HL-60 (cell line): Measurements from ENCODE around the gene SARS2.

ENCODE experiments used
- CTCF ChIP-seq: IDR thresholded peaks from one replicate; pipeline ENCODE4 v1.5.1; 2011; ENCODE audit warnings: low read length, control low read depth, inconsistent platforms; ENCODE audit not compliant: insufficient read depth
- POLR2AphosphoS5 ChIP-seq: IDR thresholded peaks from 2 replicates; pipeline ENCODE4 v1.6.1; 2012; ENCODE audit warnings: low read depth
- SPI1 ChIP-seq: IDR thresholded peaks from 2 replicates; pipeline ENCODE4 v1.6.1; 2012; ENCODE audit warnings: low read depth, mild to moderate bottlenecking, borderline replicate concordance

- no peak for TF ChIP-seq CTCF
- no peak for TF ChIP-seq POLR2AphosphoS5
- no peak for TF ChIP-seq SPI1
Observed at GRCh38 chr19:38910488-38910887, 20.1 kb downstream of the SARS2 start.
